RWPE2 (cell line): ENCODE measurements around the gene FAM120B.
"Not testable (repeated sequence)": the region's sequence is repeated elsewhere in the genome, so short reads cannot be mapped to it uniquely, and the experiment has no call there.

Source experiments
- ATAC-seq: fragments of 200-7000 bp; cut with Tn5 transposase; 3 replicates; pipeline ENCODE4 v1.9.1; 2021; ENCODE audit warnings: low read depth
- DNase-seq: peaks from one replicate; pipeline ENCODE4 v3.0.0-alpha.2; 2020; ENCODE audit warnings: low spot score
- H3K27ac ChIP-seq: fragments of 450-650 bp; 2 replicates; pipeline ENCODE4 v1.5.1; 2017; ENCODE audit warnings: mild to moderate bottlenecking; ENCODE audit not compliant: poor library complexity, severe bottlenecking
- H3K27me3 ChIP-seq: fragments of 250-450 bp; sonication (Bioruptor Pico); 2 replicates; pipeline ENCODE4 v1.5.1; 2021; ENCODE audit warnings: mild to moderate bottlenecking, moderate library complexity; ENCODE audit not compliant: insufficient read depth, poor library complexity, severe bottlenecking
- H3K36me3 ChIP-seq: fragments of 250-450 bp; sonication (Bioruptor Pico); 2 replicates; pipeline ENCODE4 v1.5.1; 2020; ENCODE audit warnings: low read depth, mild to moderate bottlenecking, moderate library complexity
- H3K4me1 ChIP-seq: fragments of 250-450 bp; sonication (Bioruptor Pico); 2 replicates; pipeline ENCODE4 v1.5.1; 2021; ENCODE audit warnings: mild to moderate bottlenecking, moderate library complexity; ENCODE audit not compliant: insufficient read depth, poor library complexity, severe bottlenecking
- H3K4me3 ChIP-seq: fragments of 250-450 bp; sonication (Bioruptor Pico); 2 replicates; pipeline ENCODE4 v1.5.1; 2021; ENCODE audit warnings: mild to moderate bottlenecking, moderate library complexity; ENCODE audit not compliant: severe bottlenecking
- H3K9me3 ChIP-seq: fragments of 250-450 bp; sonication (Bioruptor Pico); 2 replicates; pipeline ENCODE4 v1.5.1; 2021; ENCODE audit warnings: mild to moderate bottlenecking, moderate library complexity; ENCODE audit not compliant: severe bottlenecking
- CTCF ChIP-seq: fragments of 450-650 bp; IDR thresholded peaks from one replicate; pipeline ENCODE4 v1.5.1; 2017; ENCODE audit warnings: mild to moderate bottlenecking, moderate library complexity; ENCODE audit not compliant: poor library complexity, severe bottlenecking

The FAM120B gene

GRCh38 chr6:170385506-170385905 lies 78.9 kb downstream of the FAM120B start:
- Histone ChIP-seq H3K27me3 (no peaks in the 10 kb centered on the region), H3K27ac (no peak overlapping the region), H3K4me1 (no peaks in the 10 kb centered on the region), H3K4me3 (no peak overlapping the region), H3K9me3 (no peaks in the 10 kb centered on the region), H3K36me3 (peaks cover 28% of the 10 kb centered on the region)
- no peak for ATAC-seq
- no peak for TF ChIP-seq CTCF
- DNase-seq: no peak

- no peak for DNase-seq
- H3K36me3 ChIP-seq: peaks cover 38% of the 10 kb centered on the region
- no peak overlapping the region for H3K4me3 ChIP-seq
- no peak for ATAC-seq
- no peaks in the 10 kb centered on the region for H3K27me3 ChIP-seq
- H3K9me3 ChIP-seq: no peaks in the 10 kb centered on the region
- no peaks in the 10 kb centered on the region for H3K4me1 ChIP-seq
- no peak for TF ChIP-seq CTCF
- no peak overlapping the region for H3K27ac ChIP-seq
Observed at GRCh38 chr6:170388113-170388512, 81.6 kb downstream of the FAM120B start.

GRCh38 chr6:170393033-170393432 lies 86.5 kb downstream of the FAM120B start:
- Histone ChIP-seq H3K4me3 (no peak overlapping the region), H3K27me3 (no peaks in the 10 kb centered on the region), H3K9me3 (no peaks in the 10 kb centered on the region), H3K36me3 (peaks cover 69% of the 10 kb centered on the region), H3K4me1 (no peaks in the 10 kb centered on the region), H3K27ac (no peak overlapping the region)
- DNase-seq (no peak), ATAC-seq (no peak)
- no peak for TF ChIP-seq CTCF

- Histone ChIP-seq H3K36me3 (peaks cover 60% of the 10 kb centered on the region), H3K27me3 (no peaks in the 10 kb centered on the region), H3K27ac (no peak overlapping the region), H3K9me3 (no peaks in the 10 kb centered on the region), H3K4me1 (no peaks in the 10 kb centered on the region), H3K4me3 (no peak overlapping the region)
- ATAC-seq: no peak
- TF ChIP-seq CTCF: no peak
- DNase-seq: no peak
Observed at GRCh38 chr6:170393807-170394399, 87.3 kb downstream of the FAM120B start.

- Histone ChIP-seq H3K4me1 (no peaks in the 10 kb centered on the region), H3K36me3 (peaks cover 50% of the 10 kb centered on the region), H3K27me3 (no peaks in the 10 kb centered on the region), H3K27ac (no peak overlapping the region), H3K4me3 (no peak overlapping the region), H3K9me3 (no peaks in the 10 kb centered on the region)
- TF ChIP-seq CTCF: no peak
- ATAC-seq: no peak
- DNase-seq: no peak
Observed at GRCh38 chr6:170394980-170395379, 88.4 kb downstream of the FAM120B start.

- ATAC-seq, DNase-seq, H3K4me3 ChIP-seq, H3K27ac ChIP-seq, H3K9me3 ChIP-seq, H3K4me1 ChIP-seq, H3K27me3 ChIP-seq: not testable (repeated sequence)
- peaks cover 30% of the 10 kb centered on the region for H3K36me3 ChIP-seq
Observed at GRCh38 chr6:170398743-170399369, 92.3 kb downstream of the FAM120B start.

- ATAC-seq: peak; percentile 88
- H3K4me1 ChIP-seq: peaks cover 11% of the 10 kb centered on the region
- H3K36me3 ChIP-seq: peaks cover 33% of the 10 kb centered on the region
- H3K9me3 ChIP-seq, H3K4me3 ChIP-seq, DNase-seq, H3K27me3 ChIP-seq: not testable (repeated sequence)
- H3K27ac ChIP-seq: peak overlapping the region; percentile 18
Observed at GRCh38 chr6:170399955-170400558, 93.5 kb downstream of the FAM120B start.
